Adrenal gland (tissue), 5 donors: ENCODE results near the gene VCP.

Source experiments
- POLR2A ChIP-seq, 2 donors: fragments of 450-650 bp; IDR thresholded peaks; one replicate each; pipeline ENCODE4 v1.6.1; 2017; ENCODE audit warnings: antibody characterized with exemption in 2 of 2, mild to moderate bottlenecking in 2 of 2, moderate library complexity in 1 of 2
- TF ChIP-seq, protein P1 (sequence below), 6 experiments: fragments of 450-650 bp in 4 of 6; fragments of 200-600 bp in 2 of 6; sonication (generic) in 1 of 6; IDR thresholded peaks; 1 replicate in 5 of 6; 2 replicates in 1 of 6; pipeline versions ENCODE4 v1.5.1 to v1.8.0; 2016 to 2021; ENCODE audit warnings: antibody characterized with exemption in 6 of 6, mild to moderate bottlenecking in 2 of 6, moderate library complexity in 1 of 6
- donor health status: DM: no; HTN: no; CAD: no.

DNA sequence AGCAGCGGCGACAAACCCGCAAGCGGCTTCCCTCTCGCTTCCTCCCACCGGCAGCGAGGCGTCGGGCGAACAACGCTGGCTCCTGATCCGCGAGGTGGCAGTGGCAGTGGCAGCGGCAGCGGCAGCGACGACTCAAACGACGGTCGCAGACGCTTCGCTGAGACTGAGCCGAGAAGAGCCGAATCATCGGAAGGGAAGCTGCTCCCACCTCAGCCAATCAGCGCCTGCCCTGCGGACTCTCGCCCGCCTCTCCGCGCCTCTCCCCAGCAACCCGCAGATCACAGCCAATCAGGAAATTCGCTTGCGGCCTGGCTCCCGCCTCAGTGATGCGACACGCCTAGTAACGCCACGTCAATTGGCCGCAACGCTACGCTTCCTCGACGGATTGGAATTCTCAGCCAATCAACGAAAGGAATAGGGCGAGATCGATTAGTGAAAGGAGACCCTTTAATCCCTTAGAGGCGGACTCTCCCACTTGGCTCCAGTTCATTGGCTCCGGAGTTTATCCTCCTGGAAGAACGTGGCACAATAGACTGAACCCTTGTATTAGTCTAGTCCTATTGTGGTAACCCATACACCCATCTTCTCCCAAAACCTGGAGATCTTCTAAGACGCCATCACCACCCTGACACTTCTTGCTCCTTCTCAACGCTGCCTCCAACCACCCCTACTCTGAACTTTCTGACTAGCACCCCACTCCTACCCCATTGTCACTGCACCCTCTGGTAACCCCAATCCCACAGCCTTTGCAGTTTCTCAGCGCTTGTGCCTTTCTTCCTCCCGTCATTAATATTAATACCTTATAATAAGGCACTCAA is at the start of gene VCP:
- TF ChIP-seq POLR2A (IDR thresholded peaks at IDR 0.05): peak; percentile 97 to 99
- TF ChIP-seq, protein P1, sequence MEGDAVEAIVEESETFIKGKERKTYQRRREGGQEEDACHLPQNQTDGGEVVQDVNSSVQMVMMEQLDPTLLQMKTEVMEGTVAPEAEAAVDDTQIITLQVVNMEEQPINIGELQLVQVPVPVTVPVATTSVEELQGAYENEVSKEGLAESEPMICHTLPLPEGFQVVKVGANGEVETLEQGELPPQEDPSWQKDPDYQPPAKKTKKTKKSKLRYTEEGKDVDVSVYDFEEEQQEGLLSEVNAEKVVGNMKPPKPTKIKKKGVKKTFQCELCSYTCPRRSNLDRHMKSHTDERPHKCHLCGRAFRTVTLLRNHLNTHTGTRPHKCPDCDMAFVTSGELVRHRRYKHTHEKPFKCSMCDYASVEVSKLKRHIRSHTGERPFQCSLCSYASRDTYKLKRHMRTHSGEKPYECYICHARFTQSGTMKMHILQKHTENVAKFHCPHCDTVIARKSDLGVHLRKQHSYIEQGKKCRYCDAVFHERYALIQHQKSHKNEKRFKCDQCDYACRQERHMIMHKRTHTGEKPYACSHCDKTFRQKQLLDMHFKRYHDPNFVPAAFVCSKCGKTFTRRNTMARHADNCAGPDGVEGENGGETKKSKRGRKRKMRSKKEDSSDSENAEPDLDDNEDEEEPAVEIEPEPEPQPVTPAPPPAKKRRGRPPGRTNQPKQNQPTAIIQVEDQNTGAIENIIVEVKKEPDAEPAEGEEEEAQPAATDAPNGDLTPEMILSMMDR (IDR thresholded peaks at IDR 0.05): no peak
